Adrenal gland (tissue), 5 donors: ENCODE data around the gene DIO1.
A peak's percentile ranks its signal among the peaks of the same experiment; 100 is the strongest.

Source experiments
- POLR2A ChIP-seq, 2 donors: fragments of 450-650 bp; IDR thresholded peaks; one replicate each; pipeline ENCODE4 v1.6.1; 2017; ENCODE audit warnings: antibody characterized with exemption in 2 of 2, mild to moderate bottlenecking in 2 of 2, moderate library complexity in 1 of 2
- TF ChIP-seq, protein P1 (sequence below), 6 experiments: fragments of 450-650 bp in 4 of 6; fragments of 200-600 bp in 2 of 6; sonication (generic) in 1 of 6; IDR thresholded peaks; 1 replicate in 5 of 6; 2 replicates in 1 of 6; pipeline versions ENCODE4 v1.5.1 to v1.8.0; 2016 to 2021; ENCODE audit warnings: antibody characterized with exemption in 6 of 6, mild to moderate bottlenecking in 2 of 6, moderate library complexity in 1 of 6
- donor health status: DM: no; HTN: no; CAD: no.

DNA sequence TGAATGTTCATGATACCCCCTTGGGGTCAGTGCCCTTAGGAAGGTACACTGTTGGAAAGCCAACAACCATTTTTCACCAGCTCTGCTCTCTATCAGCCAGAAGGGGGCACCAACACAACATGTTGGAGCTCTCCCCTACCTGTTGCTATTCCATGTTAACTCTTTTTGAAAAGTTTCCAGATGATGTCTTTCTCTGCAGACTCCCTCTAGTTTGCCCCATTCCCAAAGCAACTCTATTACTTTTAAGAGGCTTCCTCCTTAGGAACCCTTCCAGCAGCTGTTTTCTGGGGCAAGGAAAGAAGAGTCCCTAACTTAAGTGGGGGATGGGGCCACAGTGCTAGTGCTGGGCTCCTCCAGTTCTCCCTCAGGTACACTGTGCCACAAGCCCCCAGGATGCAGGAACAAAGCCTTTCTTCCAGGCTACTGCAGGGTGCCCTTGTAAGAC, 33.0 kb upstream of the DIO1 start:
- no peak for TF ChIP-seq POLR2A (IDR thresholded peaks at IDR 0.05)
- TF ChIP-seq, protein P1, sequence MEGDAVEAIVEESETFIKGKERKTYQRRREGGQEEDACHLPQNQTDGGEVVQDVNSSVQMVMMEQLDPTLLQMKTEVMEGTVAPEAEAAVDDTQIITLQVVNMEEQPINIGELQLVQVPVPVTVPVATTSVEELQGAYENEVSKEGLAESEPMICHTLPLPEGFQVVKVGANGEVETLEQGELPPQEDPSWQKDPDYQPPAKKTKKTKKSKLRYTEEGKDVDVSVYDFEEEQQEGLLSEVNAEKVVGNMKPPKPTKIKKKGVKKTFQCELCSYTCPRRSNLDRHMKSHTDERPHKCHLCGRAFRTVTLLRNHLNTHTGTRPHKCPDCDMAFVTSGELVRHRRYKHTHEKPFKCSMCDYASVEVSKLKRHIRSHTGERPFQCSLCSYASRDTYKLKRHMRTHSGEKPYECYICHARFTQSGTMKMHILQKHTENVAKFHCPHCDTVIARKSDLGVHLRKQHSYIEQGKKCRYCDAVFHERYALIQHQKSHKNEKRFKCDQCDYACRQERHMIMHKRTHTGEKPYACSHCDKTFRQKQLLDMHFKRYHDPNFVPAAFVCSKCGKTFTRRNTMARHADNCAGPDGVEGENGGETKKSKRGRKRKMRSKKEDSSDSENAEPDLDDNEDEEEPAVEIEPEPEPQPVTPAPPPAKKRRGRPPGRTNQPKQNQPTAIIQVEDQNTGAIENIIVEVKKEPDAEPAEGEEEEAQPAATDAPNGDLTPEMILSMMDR (IDR thresholded peaks at IDR 0.05), result peak; percentile 45 to 77 (median 66)
